Measurements from ENCODE around the gene POU2AF2.

The POU2AF2 gene

GRCh38 chr11:111231836-111232235, 13.7 kb upstream of the POU2AF2 start:
- no peaks in the 10 kb centered on the region for H3K9me3 ChIP-seq (ENCODE audit: control insufficient read depth, insufficient read depth, low read depth, low read length)
- H3K4me3 ChIP-seq (ENCODE audit: low read depth, low read length): no peak overlapping the region
- H3K36me3 ChIP-seq (ENCODE audit: control insufficient read depth in 2 of 2, insufficient read depth in 1 of 2, low read length in 2 of 2): no peaks in the 10 kb centered on the region
- ChIA-PET CTCF (interaction anchor here (0.6 to 2.4 kb wide), 3 partner anchors 191 to 783 kb away, joined by 3 to 12 read pairs (median 4); no protein-coding TSS in a partner anchor), POLR2A (no interaction called here)
- H3K4me1 ChIP-seq (ENCODE audit: control insufficient read depth, insufficient read depth, low read length): no peaks in the 10 kb centered on the region
- no peak for TF ChIP-seq ZNF202 (tag by site-specific recombination; IDR thresholded peaks at IDR 0.05; ENCODE audit: borderline replicate concordance)
- no peak for TF ChIP-seq ZNF449 (tag by site-specific recombination; IDR thresholded peaks at IDR 0.05)
- no peak for TF ChIP-seq ZNF837 (tag by site-specific recombination; IDR thresholded peaks at IDR 0.05)
- TF ChIP-seq ZNF311 (tag by site-specific recombination; IDR thresholded peaks at IDR 0.05; ENCODE audit: borderline replicate concordance): no peak
- no peak for TF ChIP-seq ZNF114 (tag by site-specific recombination; IDR thresholded peaks at IDR 0.05)
- no peak for TF ChIP-seq MYNN (tag by site-specific recombination; IDR thresholded peaks at IDR 0.05; ENCODE audit: borderline replicate concordance)
- TF ChIP-seq ZSCAN30 (tag by site-specific recombination; IDR thresholded peaks at IDR 0.05): no peak
- TF ChIP-seq ZNF623 (tag by site-specific recombination; IDR thresholded peaks at IDR 0.05): no peak
- TF ChIP-seq KLF8 (tag by site-specific recombination; IDR thresholded peaks at IDR 0.05): no peak
- no peak for TF ChIP-seq ZNF571 (tag by site-specific recombination; IDR thresholded peaks at IDR 0.05)
- TF ChIP-seq ZNF148 (tag by site-specific recombination; IDR thresholded peaks at IDR 0.05; ENCODE audit: borderline replicate concordance): no peak
- TF ChIP-seq ZBTB20 (tag by site-specific recombination; IDR thresholded peaks at IDR 0.05): no peak
- TF ChIP-seq SP7 (tag by site-specific recombination; IDR thresholded peaks at IDR 0.05): no peak
- no peak overlapping the region for H3K27ac ChIP-seq (ENCODE audit: extremely low read depth, low read depth, low read length)

- H3K27ac ChIP-seq (ENCODE audit: extremely low read depth, low read depth, low read length): no peak overlapping the region
- H3K9me3 ChIP-seq (ENCODE audit: control insufficient read depth, insufficient read depth, low read depth, low read length): no peaks in the 10 kb centered on the region
Observed at GRCh38 chr11:111236383-111236782, 9.1 kb upstream of the POU2AF2 start.

More at GRCh38 chr11:111236383-111236782, 9.1 kb upstream of the POU2AF2 start:
- Histone ChIP-seq H3K4me3 (ENCODE audit: low read depth, low read length) (no peak overlapping the region), H3K36me3 (ENCODE audit: control insufficient read depth in 2 of 2, insufficient read depth in 1 of 2, low read length in 2 of 2) (no peaks in the 10 kb centered on the region), H3K4me1 (ENCODE audit: control insufficient read depth, insufficient read depth, low read length) (no peaks in the 10 kb centered on the region)
- ChIA-PET CTCF (interaction anchor here (0.7 to 1.5 kb wide), 2 partner anchors 187 to 809 kb away, joined by 3 read pairs; no protein-coding TSS in a partner anchor), POLR2A (no interaction called here)
- TF ChIP-seq ZNF549 (tag by site-specific recombination; IDR thresholded peaks at IDR 0.05) (no peak), ATF2 (tag by site-specific recombination; IDR thresholded peaks at IDR 0.05; ENCODE audit: low read depth) (no peak), ZNF660 (tag by site-specific recombination; IDR thresholded peaks at IDR 0.05) (no peak), HOXD13 (CRISPR knock-in tag; IDR thresholded peaks at IDR 0.05; ENCODE audit: borderline replicate concordance) (no peak), ZNF114 (tag by site-specific recombination; IDR thresholded peaks at IDR 0.05) (no peak), ZNF548 (tag by site-specific recombination; IDR thresholded peaks at IDR 0.05) (no peak), ZNF19 (tag by site-specific recombination; IDR thresholded peaks at IDR 0.05; ENCODE audit: low read depth) (no peak), ZBTB26 (tag by site-specific recombination; optimal IDR thresholded peaks at IDR 0.05) (no peak), KLF8 (tag by site-specific recombination; IDR thresholded peaks at IDR 0.05) (no peak), ZNF626 (tag by site-specific recombination; IDR thresholded peaks at IDR 0.05) (no peak), ZSCAN16 (tag by site-specific recombination; IDR thresholded peaks at IDR 0.05) (no peak), MZF1 (tag by site-specific recombination; IDR thresholded peaks at IDR 0.05; ENCODE audit: borderline replicate concordance) (no peak), ZNF580 (tag by site-specific recombination; IDR thresholded peaks at IDR 0.05) (no peak), ZNF155 (tag by site-specific recombination; IDR thresholded peaks at IDR 0.05) (no peak), ZNF26 (tag by site-specific recombination; IDR thresholded peaks at IDR 0.05) (no peak), ZNF530 (tag by site-specific recombination; IDR thresholded peaks at IDR 0.05; ENCODE audit: low read depth) (no peak)

Data from HEK293 (cell line).